ENCODE measurements around the gene ARID3A.

The ARID3A gene

DNA sequence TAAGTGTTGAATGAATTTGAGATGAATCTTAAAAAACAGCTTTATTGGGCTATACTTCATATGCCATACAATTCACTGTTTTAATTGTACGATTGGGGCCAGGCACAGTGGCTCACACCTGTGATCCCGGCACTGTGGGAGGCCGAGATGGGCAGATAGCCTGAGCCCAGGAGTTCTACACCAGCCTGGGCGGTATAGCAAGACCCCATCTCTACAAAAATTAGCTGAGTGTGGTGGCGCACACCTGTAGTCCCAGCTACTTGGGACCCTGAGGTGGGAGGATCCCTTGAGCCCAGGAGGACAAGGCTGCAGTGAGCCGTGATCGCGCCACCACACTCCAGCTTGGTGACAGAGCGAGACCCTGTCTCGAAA is 10.3 kb downstream of the ARID3A start:
- peaks cover 4% of the 10 kb centered on the region for H3K9me3 Mint-ChIP-seq
- H3K36me3 Mint-ChIP-seq (ENCODE audit: low read depth): peaks cover 52% of the 10 kb centered on the region
- peaks cover 35% of the 10 kb centered on the region for H3K4me1 Mint-ChIP-seq
- H3K27me3 Mint-ChIP-seq (ENCODE audit: low read depth, poor library complexity): no peaks in the 10 kb centered on the region
- no peak overlapping the region for H3K4me3 Mint-ChIP-seq
- TF ChIP-seq, protein P1, sequence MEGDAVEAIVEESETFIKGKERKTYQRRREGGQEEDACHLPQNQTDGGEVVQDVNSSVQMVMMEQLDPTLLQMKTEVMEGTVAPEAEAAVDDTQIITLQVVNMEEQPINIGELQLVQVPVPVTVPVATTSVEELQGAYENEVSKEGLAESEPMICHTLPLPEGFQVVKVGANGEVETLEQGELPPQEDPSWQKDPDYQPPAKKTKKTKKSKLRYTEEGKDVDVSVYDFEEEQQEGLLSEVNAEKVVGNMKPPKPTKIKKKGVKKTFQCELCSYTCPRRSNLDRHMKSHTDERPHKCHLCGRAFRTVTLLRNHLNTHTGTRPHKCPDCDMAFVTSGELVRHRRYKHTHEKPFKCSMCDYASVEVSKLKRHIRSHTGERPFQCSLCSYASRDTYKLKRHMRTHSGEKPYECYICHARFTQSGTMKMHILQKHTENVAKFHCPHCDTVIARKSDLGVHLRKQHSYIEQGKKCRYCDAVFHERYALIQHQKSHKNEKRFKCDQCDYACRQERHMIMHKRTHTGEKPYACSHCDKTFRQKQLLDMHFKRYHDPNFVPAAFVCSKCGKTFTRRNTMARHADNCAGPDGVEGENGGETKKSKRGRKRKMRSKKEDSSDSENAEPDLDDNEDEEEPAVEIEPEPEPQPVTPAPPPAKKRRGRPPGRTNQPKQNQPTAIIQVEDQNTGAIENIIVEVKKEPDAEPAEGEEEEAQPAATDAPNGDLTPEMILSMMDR (IDR thresholded peaks at IDR 0.05): no peak
- DNase-seq: no peak
- H3K27ac Mint-ChIP-seq: no peak overlapping the region

DNA sequence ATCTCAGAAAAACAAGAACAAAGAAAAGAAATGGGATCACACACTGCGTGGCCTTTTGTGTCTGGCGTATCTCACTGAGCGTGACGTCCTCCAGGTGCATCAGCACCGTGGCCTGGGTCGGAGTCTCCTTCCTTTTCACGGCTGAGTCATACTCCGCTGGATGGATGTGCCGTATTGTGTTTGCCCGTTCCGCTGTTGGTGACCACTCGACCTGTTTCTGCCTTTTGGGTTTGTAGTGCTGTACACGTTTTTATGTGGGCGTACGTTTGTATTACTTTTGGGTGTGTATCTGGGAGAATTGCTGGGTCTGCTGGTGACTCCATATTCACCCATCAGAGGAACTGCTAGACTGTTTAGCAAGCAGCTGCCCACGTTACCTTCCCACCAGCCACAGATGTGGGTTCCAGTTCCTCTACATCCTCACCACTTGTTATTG is 11.4 kb downstream of the ARID3A start:
- peaks cover 35% of the 10 kb centered on the region for H3K4me1 Mint-ChIP-seq
- H3K9me3 Mint-ChIP-seq: peaks cover 7% of the 10 kb centered on the region
- no peak overlapping the region for H3K27ac Mint-ChIP-seq
- H3K36me3 Mint-ChIP-seq (ENCODE audit: low read depth): peaks cover 59% of the 10 kb centered on the region
- DNase-seq: no peak
- H3K4me3 Mint-ChIP-seq: no peak overlapping the region
- H3K27me3 Mint-ChIP-seq (ENCODE audit: low read depth, poor library complexity): no peaks in the 10 kb centered on the region
- TF ChIP-seq, protein P1 (IDR thresholded peaks at IDR 0.05): no peak

DNA sequence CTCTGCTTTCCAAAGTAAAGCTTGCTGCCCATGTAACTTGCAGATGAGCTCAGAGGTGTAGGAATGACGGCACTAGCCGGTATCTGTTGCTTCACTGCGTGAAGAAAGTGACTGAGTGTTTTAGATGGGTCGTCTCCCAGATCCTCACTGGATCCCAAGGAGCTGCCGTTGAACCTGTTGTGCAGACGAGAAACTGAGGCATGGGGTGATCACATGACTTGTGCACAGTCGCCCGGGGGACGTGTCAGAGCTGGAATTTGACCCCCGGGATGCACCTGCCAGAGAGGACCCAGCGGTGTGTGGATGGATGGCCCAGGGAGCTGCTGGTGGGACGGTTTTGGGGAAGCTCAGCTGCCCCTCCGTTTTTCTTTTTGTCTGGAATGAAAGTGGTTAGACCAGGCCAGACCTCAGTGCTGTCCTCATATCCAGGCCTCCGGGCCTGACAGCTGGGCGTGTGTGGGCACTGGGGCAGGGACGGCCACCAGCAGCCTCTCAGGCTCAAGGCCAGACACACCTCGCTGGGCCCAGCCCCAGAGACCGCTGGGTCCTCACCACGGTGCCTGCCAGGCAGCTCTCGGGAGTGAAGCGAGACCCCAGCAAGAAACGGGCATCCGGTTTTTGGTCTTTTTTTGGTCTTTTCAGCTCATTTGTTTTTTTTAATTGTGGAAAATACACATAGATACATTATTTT is 12.5 kb downstream of the ARID3A start:
- no peaks in the 10 kb centered on the region for H3K27me3 Mint-ChIP-seq (ENCODE audit: low read depth, poor library complexity)
- H3K4me1 Mint-ChIP-seq: peaks cover 27% of the 10 kb centered on the region

DNA sequence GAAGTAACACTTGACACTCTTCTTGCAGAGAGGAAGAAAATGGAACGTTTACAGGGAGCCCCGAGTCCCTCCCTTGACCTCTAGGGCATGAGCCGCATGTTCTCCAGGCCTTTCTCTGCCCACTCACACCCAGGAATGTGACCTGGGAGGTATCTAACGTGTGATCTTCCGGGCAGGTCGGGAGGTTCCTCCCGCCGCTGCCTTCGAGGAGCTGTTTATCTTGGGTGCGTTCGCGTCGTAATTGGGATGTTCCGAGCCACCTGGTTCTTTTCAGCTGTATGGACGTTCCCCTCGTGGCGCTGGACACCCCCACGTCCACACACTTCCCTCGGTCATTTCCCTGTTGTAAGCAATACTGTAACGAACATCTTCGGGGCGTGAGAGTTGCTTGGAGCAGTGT is 13.6 kb downstream of the ARID3A start:
- no peak for DNase-seq
- TF ChIP-seq, protein P1 (IDR thresholded peaks at IDR 0.05): no peak
- peaks cover 80% of the 10 kb centered on the region for H3K36me3 Mint-ChIP-seq (ENCODE audit: low read depth)
- no peak overlapping the region for H3K4me3 Mint-ChIP-seq
- H3K4me1 Mint-ChIP-seq: peaks cover 27% of the 10 kb centered on the region
- peak overlapping the region; percentile 94 for H3K27ac Mint-ChIP-seq
- H3K27me3 Mint-ChIP-seq (ENCODE audit: low read depth, poor library complexity): no peaks in the 10 kb centered on the region
- peaks cover 14% of the 10 kb centered on the region for H3K9me3 Mint-ChIP-seq

More for the DNA sequence above, 12.5 kb downstream of the ARID3A start:
- H3K27ac Mint-ChIP-seq: peak overlapping the region; percentile 89
- no peak for DNase-seq
- TF ChIP-seq, protein P1 (IDR thresholded peaks at IDR 0.05): no peak
- H3K36me3 Mint-ChIP-seq (ENCODE audit: low read depth): peaks cover 69% of the 10 kb centered on the region
- H3K4me3 Mint-ChIP-seq: no peak overlapping the region
- peaks cover 14% of the 10 kb centered on the region for H3K9me3 Mint-ChIP-seq

DNA sequence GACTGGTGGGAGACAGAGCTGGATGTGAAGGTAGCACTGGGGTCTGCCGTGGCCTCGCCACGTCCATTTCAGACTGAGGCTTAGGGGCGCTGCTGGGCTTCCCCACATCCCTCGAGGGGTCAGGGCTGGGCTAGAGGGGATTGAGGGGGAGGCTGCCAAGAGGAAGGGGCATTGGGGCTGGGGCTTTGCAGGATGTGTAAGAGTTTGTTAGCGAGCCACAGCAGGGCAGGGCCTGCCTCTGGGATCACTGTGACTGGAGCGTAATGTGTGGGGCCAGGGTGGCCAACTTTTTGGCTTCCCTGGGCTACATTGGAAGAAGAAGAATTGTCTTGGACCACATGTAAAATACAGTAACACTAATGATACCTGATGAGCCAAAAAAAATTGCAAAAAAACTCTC is 14.1 kb downstream of the ARID3A start:
- Mint-ChIP-seq H3K4me1 (peaks cover 32% of the 10 kb centered on the region), H3K27me3 (ENCODE audit: low read depth, poor library complexity) (no peaks in the 10 kb centered on the region), H3K9me3 (peaks cover 14% of the 10 kb centered on the region), H3K36me3 (ENCODE audit: low read depth) (peaks cover 85% of the 10 kb centered on the region), H3K4me3 (no peak overlapping the region), H3K27ac (peak overlapping the region; percentile 94)
- TF ChIP-seq, protein P1 (IDR thresholded peaks at IDR 0.05): no peak
- DNase-seq: no peak
